Upper lobe of left lung (tissue), 4 donors: ENCODE data around the gene PUSL1.

ENCODE experiments used
- CTCF ChIP-seq, 6 experiments: fragments of 450-650 bp in 4 of 6; fragments of 200-600 bp in 2 of 6; sonication (generic) in 2 of 6; IDR thresholded peaks; one replicate each; pipeline ENCODE4 v1.5.1; 2016 to 2019; ENCODE audit warnings: antibody characterized with exemption in 6 of 6
- POLR2AphosphoS5 ChIP-seq, 2 donors: sonication (generic); formaldehyde crosslinking; IDR thresholded peaks; one replicate each; pipeline ENCODE4 v1.5.1; 2017; ENCODE audit warnings: antibody characterized with exemption in 2 of 2

- TF ChIP-seq CTCF (IDR thresholded peaks at IDR 0.05): no peak
- no peak for TF ChIP-seq POLR2AphosphoS5 (IDR thresholded peaks at IDR 0.05)
These were observed 39.4 kb downstream of the PUSL1 start for GRCh38 chr1:1347663-1348419.
